Lower lobe of right lung (tissue), 2 donors: ENCODE data around the gene ATF2. TPM values are rescaled to one million over a fixed set of nuclear protein-coding genes. Genes with fewer than 3 reads are reported as not detected.

Source experiments
- ATAC-seq, 2 donors: fragments of 200-7000 bp; cut with Tn5 transposase; one replicate each; pipeline ENCODE4 v1.9.1; 2020 to 2022; ENCODE audit warnings: mild to moderate bottlenecking in 2 of 2, moderate library complexity in 2 of 2
- DNase-seq: peaks from one replicate; pipeline ENCODE4 v3.0.0-alpha.2; 2020
- H3K27ac ChIP-seq: fragments of 200-600 bp; one replicate; pipeline ENCODE4 v1.8.0; 2022
- H3K27me3 ChIP-seq: fragments of 200-600 bp; one replicate; pipeline ENCODE4 v1.8.0; 2022; ENCODE audit warnings: low read depth
- H3K36me3 ChIP-seq: fragments of 200-600 bp; one replicate; pipeline ENCODE4 v1.8.0; 2022; ENCODE audit warnings: mild to moderate bottlenecking
- H3K4me1 ChIP-seq: fragments of 200-600 bp; one replicate; pipeline ENCODE4 v1.8.0; 2022
- H3K4me3 ChIP-seq: fragments of 200-600 bp; one replicate; pipeline ENCODE4 v1.8.0; 2022; ENCODE audit warnings: mild to moderate bottlenecking
- H3K9me3 ChIP-seq: fragments of 200-600 bp; one replicate; pipeline ENCODE4 v1.8.0; 2022
- intact Hi-C: fragments of 100-400 bp; cut with DNase I; formaldehyde crosslinking; loops from one replicate; pipeline ENCODE4 v1.11.0; 2022
- microRNA-seq: library from miRNA; unstranded; fragments of <30 nt; microRNA quantifications from one replicate; pipeline ENCODE4 v1.2.0, GENCODE V29; 2020; ENCODE audit warnings: borderline number of aligned reads
- total RNA-seq: library from RNA; stranded (reverse); fragmentation: NEBNext Ultra II Directional; extraction: Animal tissue kit (Norgen Biotek cat#: 25700); gene quantifications from one replicate; pipeline ENCODE4 v1.2.1, GENCODE V29; 2021
- TF ChIP-seq, protein P1 (sequence below): fragments of 200-600 bp; IDR thresholded peaks from one replicate; pipeline ENCODE4 v1.8.0; 2022; ENCODE audit warnings: antibody characterized with exemption, mild to moderate bottlenecking
- donor health status: DM: no; HTN: yes; CAD: no; lungs with severe emphysema.

ATF2 gene
- total RNA-seq, 1 donor from 2014 or later = 48.0 TPM

GRCh38 chr2:175025233-175025632, 142.8 kb downstream of the ATF2 start:
- Histone ChIP-seq H3K4me1 (no peaks in the 10 kb centered on the region), H3K4me3 (no peak overlapping the region), H3K9me3 (no peaks in the 10 kb centered on the region), H3K36me3 (no peaks in the 10 kb centered on the region), H3K27ac (no peak overlapping the region), H3K27me3 (no peaks in the 10 kb centered on the region)
- intact Hi-C loops = no loop called here
- no peak for DNase-seq
- no peak for ATAC-seq
- TF ChIP-seq, protein P1, sequence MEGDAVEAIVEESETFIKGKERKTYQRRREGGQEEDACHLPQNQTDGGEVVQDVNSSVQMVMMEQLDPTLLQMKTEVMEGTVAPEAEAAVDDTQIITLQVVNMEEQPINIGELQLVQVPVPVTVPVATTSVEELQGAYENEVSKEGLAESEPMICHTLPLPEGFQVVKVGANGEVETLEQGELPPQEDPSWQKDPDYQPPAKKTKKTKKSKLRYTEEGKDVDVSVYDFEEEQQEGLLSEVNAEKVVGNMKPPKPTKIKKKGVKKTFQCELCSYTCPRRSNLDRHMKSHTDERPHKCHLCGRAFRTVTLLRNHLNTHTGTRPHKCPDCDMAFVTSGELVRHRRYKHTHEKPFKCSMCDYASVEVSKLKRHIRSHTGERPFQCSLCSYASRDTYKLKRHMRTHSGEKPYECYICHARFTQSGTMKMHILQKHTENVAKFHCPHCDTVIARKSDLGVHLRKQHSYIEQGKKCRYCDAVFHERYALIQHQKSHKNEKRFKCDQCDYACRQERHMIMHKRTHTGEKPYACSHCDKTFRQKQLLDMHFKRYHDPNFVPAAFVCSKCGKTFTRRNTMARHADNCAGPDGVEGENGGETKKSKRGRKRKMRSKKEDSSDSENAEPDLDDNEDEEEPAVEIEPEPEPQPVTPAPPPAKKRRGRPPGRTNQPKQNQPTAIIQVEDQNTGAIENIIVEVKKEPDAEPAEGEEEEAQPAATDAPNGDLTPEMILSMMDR = no peak

- H3K27ac ChIP-seq = no peak overlapping the region
- no peaks in the 10 kb centered on the region for H3K27me3 ChIP-seq
- H3K36me3 ChIP-seq = no peaks in the 10 kb centered on the region
- ATAC-seq = no peak
- TF ChIP-seq, protein P1 = no peak
- H3K4me1 ChIP-seq = no peaks in the 10 kb centered on the region
- intact Hi-C loops = no loop called here
- no peaks in the 10 kb centered on the region for H3K9me3 ChIP-seq
- H3K4me3 ChIP-seq = no peak overlapping the region
- no peak for DNase-seq
Observed at GRCh38 chr2:175022923-175023322, 145.1 kb downstream of the ATF2 start.

Small RNA genes lying within 50 kb of the gene (microRNA-seq; reads per million reads assigned to microRNA genes)
- gene MIR933 = not detected

Other genes with a start within 250 kb of the ATF2 start
- gene CHN1, start 162.8 kb downstream of the ATF2 start, total RNA-seq = 16.8 TPM
- gene ATP5MC3, start 13.5 kb upstream of the ATF2 start, total RNA-seq = 133 TPM